HCT116 (cell line): ENCODE measurements around the gene CD99. TPM values are rescaled to one million over a fixed set of nuclear protein-coding genes. Genes with fewer than 3 reads are reported as not detected.

ENCODE experiments used
- ATAC-seq: fragments of 200-7000 bp; cut with Tn5 transposase; 2 replicates; pipeline ENCODE4 v1.9.1; 2020; ENCODE audit warnings: mild to moderate bottlenecking, moderate library complexity
- BruUV-seq: library from RNA; stranded (reverse); fragments of 400-500 nt; replicated peaks from 2 replicates; lab custom pipeline; 2021; lab: Mats Ljungman, UMichigan
- CTCF ChIA-PET: fragments of 300-600 bp; sonication (Branson Sonifier 250); formaldehyde crosslinking; loops from one replicate; lab custom pipeline; 2021; ENCODE audit warnings: antibody characterized with exemption; lab: Charles Lee
- POLR2A ChIA-PET: fragments of 300-600, 350-600 bp; sonication (Branson Sonifier 250); formaldehyde crosslinking; loops from one replicate; lab custom pipeline; 2021; ENCODE audit warnings: antibody characterized with exemption; lab: Charles Lee
- RAD21 ChIA-PET, 2 experiments: fragments of 300-600 bp; sonication (Branson Sonifier 250); formaldehyde crosslinking; loops; one replicate each; lab custom pipeline; 2023; ENCODE audit warnings: low total read pairs in 2 of 2; ENCODE audit not compliant: uncharacterized antibody in 2 of 2, unreplicated experiment in 2 of 2, low non-redundant PET in 1 of 2; lab: Charles Lee
- DNase-seq: peaks from one replicate; pipeline ENCODE4 v3.0.0-alpha.2; 2010; ENCODE audit warnings: low read depth, low spot score
- H2AFZ ChIP-seq: fragments of 200-600 bp; shearing (Covaris generic), sonication (generic); 2 replicates; pipeline ENCODE4 v1.6.1; 2017; ENCODE audit warnings: low read depth, mixed run types, mixed read lengths, antibody characterized with exemption, low read length; ENCODE audit not compliant: poor library complexity, severe bottlenecking
- H3K27ac ChIP-seq: 2 replicates; pipeline ENCODE4 v1.5.1; 2012; ENCODE audit warnings: low read depth, low read length
- H3K27me3 ChIP-seq: fragments of 200-600 bp; sonication (generic); 2 replicates; pipeline ENCODE4 v1.6.1; 2016; ENCODE audit warnings: mixed run types, low read length, mixed read lengths; ENCODE audit not compliant: insufficient read depth
- H3K36me3 ChIP-seq, 2 experiments: fragments of 200-500 bp in 1 of 2; fragments of 200-600 bp in 1 of 2; sonication (Bioruptor generic) in 1 of 2; sonication (generic) in 1 of 2; 2 replicates each; pipeline versions ENCODE4 v1.5.1 to v1.6.1; 2014 to 2016; ENCODE audit warnings: low read length in 2 of 2, inconsistent platforms in 1 of 2, mixed read lengths in 1 of 2, mixed run types in 1 of 2; ENCODE audit not compliant: insufficient read depth in 2 of 2, control insufficient read depth in 1 of 2
- H3K4me1 ChIP-seq, 2 experiments: fragments of 200-600 bp in 1 of 2; sonication (generic) in 1 of 2; 2 replicates each; pipeline versions ENCODE4 v1.5.1 to v1.6.1; 2012 to 2017; ENCODE audit warnings: low read length in 2 of 2, inconsistent platforms in 1 of 2, mild to moderate bottlenecking in 1 of 2, mixed read lengths in 1 of 2, mixed run types in 1 of 2, moderate library complexity in 1 of 2; ENCODE audit not compliant: insufficient read depth in 2 of 2, control insufficient read depth in 1 of 2
- H3K4me2 ChIP-seq: fragments of 200-600 bp; sonication (generic); 2 replicates; pipeline ENCODE4 v1.6.1; 2017; ENCODE audit warnings: mixed run types, low read length, mixed read lengths
- H3K4me3 ChIP-seq, 2 experiments: fragments of 200-600 bp in 1 of 2; sonication (generic) in 1 of 2; replicated peaks in 1 of 2; 2 replicates each; pipeline ENCODE4 v1.5.1; 2011 to 2016; ENCODE audit warnings: low read length in 2 of 2, control low read depth in 1 of 2, low read depth in 1 of 2, mild to moderate bottlenecking in 1 of 2, mixed read lengths in 1 of 2, mixed run types in 1 of 2
- H3K79me2 ChIP-seq: fragments of 200-600 bp; sonication (generic); 2 replicates; pipeline ENCODE4 v1.6.1; 2017; ENCODE audit warnings: mild to moderate bottlenecking, mixed run types, low read length, moderate library complexity, mixed read lengths; ENCODE audit not compliant: insufficient read depth
- H3K9ac ChIP-seq: fragments of 200-600 bp; sonication (generic); 2 replicates; pipeline ENCODE4 v1.6.1; 2016; ENCODE audit warnings: low read length, mixed read lengths
- H3K9me2 ChIP-seq: fragments of 200-600 bp; sonication (generic), shearing (Covaris generic); 2 replicates; pipeline ENCODE4 v1.6.1; 2017; ENCODE audit warnings: mixed run types, mild to moderate bottlenecking, moderate library complexity; ENCODE audit not compliant: insufficient read depth
- H3K9me3 ChIP-seq, 2 experiments: fragments of 200-500 bp in 1 of 2; fragments of 200-600 bp in 1 of 2; sonication (Bioruptor generic) in 1 of 2; sonication (generic) in 1 of 2; 2 replicates each; pipeline ENCODE4 v1.6.1; 2014 to 2017; ENCODE audit warnings: low read length in 2 of 2, mixed read lengths in 2 of 2, inconsistent platforms in 1 of 2, low read depth in 1 of 2, mild to moderate bottlenecking in 1 of 2, mixed run types in 1 of 2, moderate library complexity in 1 of 2; ENCODE audit not compliant: control insufficient read depth in 1 of 2, insufficient read depth in 1 of 2
- H4K20me1 ChIP-seq: fragments of 200-600 bp; sonication (generic), shearing (Covaris generic); 2 replicates; pipeline ENCODE4 v1.6.1; 2017; ENCODE audit warnings: mixed run types, mild to moderate bottlenecking, moderate library complexity; ENCODE audit not compliant: insufficient read depth
- ATF3 ChIP-seq: IDR thresholded peaks from 2 replicates; pipeline ENCODE4 v1.6.1; 2012
- CEBPB ChIP-seq: IDR thresholded peaks from 2 replicates; pipeline ENCODE4 v1.6.1; 2012; ENCODE audit warnings: low read depth
- EGR1 ChIP-seq: IDR thresholded peaks from 2 replicates; pipeline ENCODE4 v1.6.1; 2012; ENCODE audit warnings: low read depth
- ELF1 ChIP-seq: IDR thresholded peaks from 2 replicates; pipeline ENCODE4 v1.6.1; 2012; ENCODE audit warnings: low read depth, borderline replicate concordance
- EZH2phosphoT487 ChIP-seq: fragments of 200-600 bp; IDR thresholded peaks from 2 replicates; pipeline ENCODE4 v1.6.1; 2018; ENCODE audit warnings: antibody characterized with exemption, borderline replicate concordance
- FOSL1 ChIP-seq: IDR thresholded peaks from 2 replicates; pipeline ENCODE4 v1.6.1; 2012; ENCODE audit warnings: low read depth
- JUND ChIP-seq: IDR thresholded peaks from 2 replicates; pipeline ENCODE4 v1.6.1; 2012
- POLR2A ChIP-seq: IDR thresholded peaks from 2 replicates; pipeline ENCODE4 v1.7.0; 2011; ENCODE audit warnings: borderline replicate concordance; ENCODE audit not compliant: insufficient read depth, insufficient read length; ENCODE audit errors: extremely low read depth
- POLR2AphosphoS5 ChIP-seq: IDR thresholded peaks from 2 replicates; pipeline ENCODE4 v1.6.1; 2011; ENCODE audit warnings: mild to moderate bottlenecking, low read depth, low read length, moderate library complexity
- REST ChIP-seq: IDR thresholded peaks from 2 replicates; pipeline ENCODE4 v1.6.1; 2012; ENCODE audit warnings: low read depth
- SIN3A ChIP-seq: IDR thresholded peaks from 2 replicates; pipeline ENCODE4 v1.6.1; 2012; ENCODE audit warnings: low read depth
- SRF ChIP-seq: IDR thresholded peaks from 2 replicates; pipeline ENCODE4 v1.6.1; 2012; ENCODE audit warnings: low read depth
- TCF7L2 ChIP-seq: IDR thresholded peaks from 2 replicates; pipeline ENCODE4 v1.7.0; 2011; ENCODE audit warnings: borderline replicate concordance, inconsistent platforms; ENCODE audit not compliant: insufficient read depth, insufficient read length; ENCODE audit errors: extremely low read depth
- YY1 ChIP-seq: IDR thresholded peaks from 2 replicates; pipeline ENCODE4 v1.6.1; 2011; ENCODE audit warnings: low read length, low read depth, moderate library complexity, mild to moderate bottlenecking; ENCODE audit not compliant: insufficient replicate concordance; ENCODE audit errors: extremely low read depth
- ZFX ChIP-seq: fragments of 450-650 bp; IDR thresholded peaks from 2 replicates; pipeline ENCODE4 v1.6.1; 2017
- ZNF274 ChIP-seq: fragments of 200-500 bp; sonication (Bioruptor generic); IDR thresholded peaks from 2 replicates; pipeline ENCODE4 v1.6.1; 2014; ENCODE audit warnings: mild to moderate bottlenecking, low read depth, low read length, inconsistent platforms
- intact Hi-C: fragments of 100-400 bp; cut with micrococcal nuclease; formaldehyde crosslinking; loops from 2 replicates; pipeline ENCODE4 v1.10.0; 2022
- total RNA-seq: library from RNA; stranded (reverse); gene quantifications from one replicate; pipeline ENCODE4 v1.2.1, GENCODE V29; 2021; ENCODE audit not compliant: unreplicated experiment
- TF ChIP-seq, protein P1 (sequence below): IDR thresholded peaks from 2 replicates; pipeline ENCODE4 v1.6.1; 2011; ENCODE audit warnings: mild to moderate bottlenecking, low read length, moderate library complexity; ENCODE audit not compliant: insufficient replicate concordance; ENCODE audit errors: extremely low read depth
- TF ChIP-seq, protein P2 (sequence below): IDR thresholded peaks from 2 replicates; pipeline ENCODE4 v1.6.1; 2012
- TF ChIP-seq, protein P3 (sequence below), 3 experiments: fragments of 200-600 bp in 1 of 3; sonication (generic) in 1 of 3; IDR thresholded peaks in 2 of 3; conservative IDR thresholded peaks in 1 of 3; 2 replicates each; pipeline ENCODE4 v1.5.1; 2012 to 2017; ENCODE audit warnings: low read depth in 2 of 3, low read length in 2 of 3, antibody characterized with exemption in 1 of 3, borderline replicate concordance in 1 of 3, control low read depth in 1 of 3, mild to moderate bottlenecking in 1 of 3, mixed read lengths in 1 of 3, mixed run types in 1 of 3, moderate library complexity in 1 of 3; ENCODE audit not compliant: insufficient read depth in 1 of 3

CD99 gene
- total RNA-seq, 1 experiment from 2014 or later = 59.6 TPM

- no peak overlapping the region for H2AFZ ChIP-seq
- H3K9me2 ChIP-seq = no peaks in the 10 kb centered on the region
- H3K4me3 ChIP-seq = no peak overlapping the region
- no peak overlapping the region for H3K27ac ChIP-seq
- H3K4me1 ChIP-seq = no peaks in the 10 kb centered on the region
- H3K36me3 ChIP-seq = no peaks in the 10 kb centered on the region
- no peaks in the 10 kb centered on the region for H3K79me2 ChIP-seq
- H3K9me3 ChIP-seq = no peaks in the 10 kb centered on the region
- POLR2A ChIA-PET = no interaction called here
- TF ChIP-seq ZNF274 (no peak), REST (no peak), TCF7L2 (no peak), CEBPB (no peak), FOSL1 (no peak), SIN3A (no peak), ATF3 (no peak), YY1 (no peak), ZFX (no peak), EZH2phosphoT487 (no peak), POLR2AphosphoS5 (no peak), EGR1 (no peak), POLR2A (no peak), SRF (no peak), ELF1 (no peak), JUND (no peak)
- TF ChIP-seq, protein P1, sequence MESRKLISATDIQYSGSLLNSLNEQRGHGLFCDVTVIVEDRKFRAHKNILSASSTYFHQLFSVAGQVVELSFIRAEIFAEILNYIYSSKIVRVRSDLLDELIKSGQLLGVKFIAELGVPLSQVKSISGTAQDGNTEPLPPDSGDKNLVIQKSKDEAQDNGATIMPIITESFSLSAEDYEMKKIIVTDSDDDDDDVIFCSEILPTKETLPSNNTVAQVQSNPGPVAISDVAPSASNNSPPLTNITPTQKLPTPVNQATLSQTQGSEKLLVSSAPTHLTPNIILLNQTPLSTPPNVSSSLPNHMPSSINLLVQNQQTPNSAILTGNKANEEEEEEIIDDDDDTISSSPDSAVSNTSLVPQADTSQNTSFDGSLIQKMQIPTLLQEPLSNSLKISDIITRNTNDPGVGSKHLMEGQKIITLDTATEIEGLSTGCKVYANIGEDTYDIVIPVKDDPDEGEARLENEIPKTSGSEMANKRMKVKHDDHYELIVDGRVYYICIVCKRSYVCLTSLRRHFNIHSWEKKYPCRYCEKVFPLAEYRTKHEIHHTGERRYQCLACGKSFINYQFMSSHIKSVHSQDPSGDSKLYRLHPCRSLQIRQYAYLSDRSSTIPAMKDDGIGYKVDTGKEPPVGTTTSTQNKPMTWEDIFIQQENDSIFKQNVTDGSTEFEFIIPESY = no peak
- TF ChIP-seq, protein P2, sequence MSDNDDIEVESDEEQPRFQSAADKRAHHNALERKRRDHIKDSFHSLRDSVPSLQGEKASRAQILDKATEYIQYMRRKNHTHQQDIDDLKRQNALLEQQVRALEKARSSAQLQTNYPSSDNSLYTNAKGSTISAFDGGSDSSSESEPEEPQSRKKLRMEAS = no peak
- TF ChIP-seq, protein P3, sequence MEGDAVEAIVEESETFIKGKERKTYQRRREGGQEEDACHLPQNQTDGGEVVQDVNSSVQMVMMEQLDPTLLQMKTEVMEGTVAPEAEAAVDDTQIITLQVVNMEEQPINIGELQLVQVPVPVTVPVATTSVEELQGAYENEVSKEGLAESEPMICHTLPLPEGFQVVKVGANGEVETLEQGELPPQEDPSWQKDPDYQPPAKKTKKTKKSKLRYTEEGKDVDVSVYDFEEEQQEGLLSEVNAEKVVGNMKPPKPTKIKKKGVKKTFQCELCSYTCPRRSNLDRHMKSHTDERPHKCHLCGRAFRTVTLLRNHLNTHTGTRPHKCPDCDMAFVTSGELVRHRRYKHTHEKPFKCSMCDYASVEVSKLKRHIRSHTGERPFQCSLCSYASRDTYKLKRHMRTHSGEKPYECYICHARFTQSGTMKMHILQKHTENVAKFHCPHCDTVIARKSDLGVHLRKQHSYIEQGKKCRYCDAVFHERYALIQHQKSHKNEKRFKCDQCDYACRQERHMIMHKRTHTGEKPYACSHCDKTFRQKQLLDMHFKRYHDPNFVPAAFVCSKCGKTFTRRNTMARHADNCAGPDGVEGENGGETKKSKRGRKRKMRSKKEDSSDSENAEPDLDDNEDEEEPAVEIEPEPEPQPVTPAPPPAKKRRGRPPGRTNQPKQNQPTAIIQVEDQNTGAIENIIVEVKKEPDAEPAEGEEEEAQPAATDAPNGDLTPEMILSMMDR (IDR thresholded peaks at IDR 0.05 in 2 of 3, conservative IDR thresholded peaks at IDR 0.05 in 1 of 3; ENCODE audit: borderline replicate concordance in 1 of 3, insufficient read depth in 1 of 3, low read depth in 2 of 3, low read length in 2 of 3) = no peak
- DNase-seq = no peak
- ATAC-seq = no peak
- no peaks in the 10 kb centered on the region for H3K27me3 ChIP-seq
- RAD21 ChIA-PET = no interaction called here
- BruUV-seq = no TSS peak
- no peak overlapping the region for H3K4me2 ChIP-seq
- no peaks in the 10 kb centered on the region for H4K20me1 ChIP-seq
- CTCF ChIA-PET = no interaction called here
- no peak overlapping the region for H3K9ac ChIP-seq
- intact Hi-C loops = no loop called here
Observed at GRCh38 chrX:2774057-2774456, 83.0 kb downstream of the CD99 start.
